Measurements from ENCODE around the gene PHYH. TPM values are rescaled to one million over a fixed set of nuclear protein-coding genes. Genes with fewer than 3 reads are reported as not detected.

The PHYH gene
- 28.7 to 36.6 TPM (median 31.0 TPM) in 5 replicates for total RNA-seq (2022; extraction: Qiagen RNA extraction)

DNA sequence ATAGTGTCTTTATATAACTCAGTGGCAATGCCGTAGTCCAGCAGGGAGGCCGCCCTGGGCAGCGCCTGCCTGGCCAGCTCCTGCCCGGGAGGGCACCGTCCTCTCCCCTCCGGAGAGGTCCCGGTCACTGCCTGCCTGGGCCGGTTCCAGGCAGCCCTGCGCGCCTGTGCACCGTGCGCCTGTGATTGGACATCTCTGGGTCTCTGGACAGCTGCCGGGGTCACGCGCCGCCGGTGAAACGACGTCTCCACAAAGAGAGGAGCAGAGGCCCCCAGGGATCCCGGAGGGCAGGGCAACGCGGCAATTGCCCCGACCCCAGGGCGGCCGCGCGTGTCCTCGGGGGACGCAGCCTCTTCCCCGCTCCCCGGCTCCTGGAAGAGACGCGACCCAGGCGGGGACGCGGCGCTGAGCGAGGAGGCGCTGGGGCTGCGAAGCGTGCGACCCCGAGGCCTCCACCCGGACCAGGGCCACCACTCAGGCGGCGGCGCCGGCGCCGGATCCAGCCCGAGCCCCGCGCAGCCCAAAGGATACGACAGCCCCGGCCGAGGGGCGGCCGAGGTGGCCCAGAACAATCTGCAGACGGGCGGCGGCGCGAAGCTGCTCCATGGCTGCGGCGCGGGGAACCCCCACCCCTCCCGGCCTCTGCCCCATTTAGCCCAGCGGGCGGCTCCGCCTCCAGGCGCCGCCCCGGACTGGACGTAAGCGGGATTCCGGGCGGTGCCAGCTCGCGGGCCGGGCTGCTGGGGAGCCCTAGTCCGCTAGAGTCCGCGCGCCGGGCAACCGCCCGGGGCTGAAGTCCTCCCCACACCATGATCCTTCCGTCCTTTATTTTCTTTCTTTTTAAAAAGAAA is at the start of gene PHYH:
TSS of gene PHYH (minus strand) at position 628 of the 851 bp plus-strand sequence. CDS start at position 606, 22 bp downstream.

GRCh38 chr10:13348216-13349017 is 48.6 kb upstream of the PHYH start, which contains the start of gene SEPHS1:
Gene SEPHS1 (minus strand): TSS chr10:13348293. CDS start chr10:13344950, 3,343 bp downstream.

GRCh38 chr10:13234172-13234571 is 65.7 kb downstream of the PHYH start, which contains the start of gene UCMA:
Gene UCMA (minus strand): TSS chr10:13234374. CDS start chr10:13234258, 116 bp downstream.

Other genes with a start within 250 kb of the PHYH start
- 46.8 to 58.7 TPM (median 55.7 TPM) in 5 replicates for gene OPTN, start 199.9 kb downstream of the PHYH start, total RNA-seq (2022; extraction: Qiagen RNA extraction)
- gene MCM10, start 138.5 kb downstream of the PHYH start, total RNA-seq (2022; extraction: Qiagen RNA extraction), result 17.9 to 24.7 TPM (median 20.1 TPM) in 5 replicates
- not detected in 5 replicates for gene UCMA, start 65.7 kb downstream of the PHYH start, total RNA-seq (2022; extraction: Qiagen RNA extraction)
- gene SEPHS1, start 48.2 kb upstream of the PHYH start, total RNA-seq (2022; extraction: Qiagen RNA extraction), result 56.9 to 79.8 TPM (median 63.2 TPM) in 5 replicates
- gene BEND7, start 228.9 kb upstream of the PHYH start, total RNA-seq (2022; extraction: Qiagen RNA extraction), result 8.4 to 10.4 TPM (median 10.0 TPM) in 5 replicates

All from A549 treated with AZD2906 at 1 μM for 4 hours (cell line).